Stimulated activated CD8-positive, alpha-beta memory T cell treated with anti-CD3 and anti-CD28 coated beads, Interleukin-2, amount 100 ng/mL, for 1 hour (primary cell): Measurements from ENCODE around the gene CNTROB.

ENCODE experiments used
- DNase-seq, 2 donors: peaks; one replicate each; pipeline ENCODE4 v3.0.0-alpha.2; 2020; ENCODE audit warnings: low read depth in 2 of 2

Gene CNTROB, protein sequence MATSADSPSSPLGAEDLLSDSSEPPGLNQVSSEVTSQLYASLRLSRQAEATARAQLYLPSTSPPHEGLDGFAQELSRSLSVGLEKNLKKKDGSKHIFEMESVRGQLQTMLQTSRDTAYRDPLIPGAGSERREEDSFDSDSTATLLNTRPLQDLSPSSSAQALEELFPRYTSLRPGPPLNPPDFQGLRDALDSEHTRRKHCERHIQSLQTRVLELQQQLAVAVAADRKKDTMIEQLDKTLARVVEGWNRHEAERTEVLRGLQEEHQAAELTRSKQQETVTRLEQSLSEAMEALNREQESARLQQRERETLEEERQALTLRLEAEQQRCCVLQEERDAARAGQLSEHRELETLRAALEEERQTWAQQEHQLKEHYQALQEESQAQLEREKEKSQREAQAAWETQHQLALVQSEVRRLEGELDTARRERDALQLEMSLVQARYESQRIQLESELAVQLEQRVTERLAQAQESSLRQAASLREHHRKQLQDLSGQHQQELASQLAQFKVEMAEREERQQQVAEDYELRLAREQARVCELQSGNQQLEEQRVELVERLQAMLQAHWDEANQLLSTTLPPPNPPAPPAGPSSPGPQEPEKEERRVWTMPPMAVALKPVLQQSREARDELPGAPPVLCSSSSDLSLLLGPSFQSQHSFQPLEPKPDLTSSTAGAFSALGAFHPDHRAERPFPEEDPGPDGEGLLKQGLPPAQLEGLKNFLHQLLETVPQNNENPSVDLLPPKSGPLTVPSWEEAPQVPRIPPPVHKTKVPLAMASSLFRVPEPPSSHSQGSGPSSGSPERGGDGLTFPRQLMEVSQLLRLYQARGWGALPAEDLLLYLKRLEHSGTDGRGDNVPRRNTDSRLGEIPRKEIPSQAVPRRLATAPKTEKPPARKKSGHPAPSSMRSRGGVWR

DNA sequence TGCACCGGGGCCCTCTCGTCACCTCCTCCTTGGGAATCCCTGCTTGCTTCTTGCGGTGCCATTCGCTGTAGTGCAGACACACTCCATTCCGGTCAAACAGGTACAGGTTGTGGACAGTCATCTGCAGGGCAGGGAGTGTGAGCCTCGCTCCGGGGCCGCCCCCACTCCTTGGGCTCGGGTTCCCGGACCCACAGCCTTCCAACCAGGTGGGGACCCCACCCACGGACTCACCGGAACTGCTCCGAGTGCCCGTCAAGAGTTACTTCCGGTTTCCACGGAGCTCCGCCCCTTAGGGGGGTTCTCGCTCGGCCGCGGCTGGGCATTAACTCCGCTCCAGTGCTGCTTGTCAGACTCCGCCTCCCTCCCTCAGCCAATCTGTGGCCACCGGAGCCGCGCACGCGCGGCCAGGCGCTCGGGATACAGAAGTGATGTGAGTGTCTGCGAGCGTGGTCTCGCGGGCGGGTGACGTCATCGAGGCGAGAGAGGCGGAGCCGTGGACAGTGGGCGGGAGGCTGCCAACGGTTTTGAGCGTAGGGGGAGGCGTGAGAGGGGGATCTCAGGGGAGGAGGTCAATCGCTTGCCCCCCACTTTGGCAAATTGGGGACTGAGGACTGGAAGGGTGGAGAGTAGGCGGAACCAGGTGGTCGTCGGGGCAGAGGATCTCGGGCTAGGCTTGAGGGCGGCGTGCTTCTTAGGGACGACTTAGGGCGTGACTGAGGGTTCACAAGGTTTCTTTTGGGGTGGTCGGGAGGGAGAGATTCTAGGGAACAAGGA is at the start of gene CNTROB, which contains the start of gene TRAPPC1:
Gene CNTROB, plus strand, starts transcription at position 498 of the 774 bp plus-strand sequence. CDS start 874 bp downstream, outside the sequence.
Gene TRAPPC1, minus strand, starts transcription at position 238 of the 774 bp plus-strand sequence. Its CDS starts 117 bp downstream, at position 121.
- DNase-seq, result peak; percentile 98 to 99

DNA sequence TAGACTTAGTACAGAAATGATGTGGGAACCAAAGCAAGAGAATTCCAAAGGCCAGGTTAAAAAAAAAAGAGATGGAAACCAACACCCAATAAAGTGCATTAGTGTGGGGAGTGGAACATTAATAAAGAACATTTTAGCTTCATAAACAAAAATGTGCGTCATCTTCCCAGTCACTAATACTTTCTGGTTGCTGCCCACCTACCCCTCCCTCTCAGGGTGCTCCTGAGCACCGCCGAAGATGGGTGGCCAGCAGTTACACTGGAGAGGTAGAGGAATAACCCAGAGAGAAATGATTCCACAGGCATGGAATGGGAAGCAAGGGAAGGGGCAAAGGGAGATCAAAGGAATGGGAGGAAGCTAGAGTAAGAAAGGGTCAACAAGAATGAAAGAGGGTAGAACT is 49.4 kb upstream of the CNTROB start:
- no peak for DNase-seq

DNA sequence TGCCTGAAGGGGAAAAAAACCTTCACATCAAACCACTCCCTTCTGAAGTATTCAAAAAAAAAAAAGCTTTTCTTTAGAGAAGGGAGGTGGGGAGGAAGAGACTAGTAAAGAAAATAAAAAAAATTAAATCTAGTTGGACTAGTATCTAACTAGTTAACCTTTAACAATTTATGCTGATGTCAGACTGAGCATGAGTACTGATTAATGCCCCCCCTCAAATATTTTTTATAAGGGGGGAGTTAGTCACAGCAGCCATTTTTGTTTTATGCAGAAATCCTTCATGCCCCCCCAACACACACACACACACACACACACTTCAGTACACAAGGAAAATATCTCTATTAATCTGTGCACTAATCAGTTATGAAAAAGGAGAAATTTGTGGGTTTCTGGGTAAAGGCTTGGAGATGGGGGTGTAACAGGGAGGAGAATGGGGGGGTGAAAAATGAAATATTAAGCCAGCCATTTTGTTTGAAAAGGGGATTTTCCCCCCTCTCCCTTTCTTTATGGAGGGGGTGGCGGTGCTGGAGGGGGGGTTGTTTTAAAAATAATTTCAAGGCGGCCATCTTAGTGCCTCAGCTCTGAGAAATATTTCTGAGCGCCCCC is 48.1 kb upstream of the CNTROB start:
- no peak for DNase-seq

DNA sequence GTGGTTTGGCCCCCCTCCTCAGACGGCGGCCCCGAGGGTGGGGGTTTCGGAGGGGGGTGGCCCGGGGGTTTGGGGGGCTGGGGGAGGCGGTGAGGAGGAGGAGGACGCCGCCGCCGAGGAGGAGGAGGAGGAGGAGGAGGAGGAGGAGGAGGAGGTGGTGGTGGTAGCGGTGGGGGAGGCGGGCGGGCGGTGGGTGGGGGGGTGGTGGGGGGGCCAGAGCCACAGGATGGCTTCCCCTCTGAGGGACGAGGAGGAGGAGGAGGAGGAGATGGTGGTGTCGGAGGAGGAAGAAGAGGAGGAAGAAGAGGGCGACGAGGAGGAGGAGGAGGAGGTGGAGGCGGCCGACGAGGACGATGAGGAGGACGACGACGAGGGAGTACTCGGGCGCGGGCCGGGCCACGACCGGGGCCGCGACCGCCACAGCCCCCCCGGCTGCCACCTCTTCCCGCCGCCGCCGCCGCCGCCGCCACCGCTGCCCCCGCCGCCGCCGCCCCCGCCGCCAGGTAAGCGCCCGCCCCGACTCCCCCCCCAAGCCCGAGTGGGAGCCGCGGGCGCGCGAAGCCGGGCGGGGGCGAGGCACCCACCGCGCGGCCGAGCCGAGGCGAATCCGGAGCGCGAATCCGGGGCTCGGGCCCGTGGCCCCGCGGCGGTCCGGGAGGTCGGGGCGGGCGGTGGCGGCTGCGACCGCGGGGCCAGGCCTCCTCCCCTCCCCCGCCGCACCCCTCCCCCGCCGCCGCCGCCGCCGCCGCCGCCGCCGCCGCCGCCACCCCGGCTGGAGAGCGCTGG is 47.2 kb upstream of the CNTROB start:
- peak; percentile 11 to 33 for DNase-seq

DNA sequence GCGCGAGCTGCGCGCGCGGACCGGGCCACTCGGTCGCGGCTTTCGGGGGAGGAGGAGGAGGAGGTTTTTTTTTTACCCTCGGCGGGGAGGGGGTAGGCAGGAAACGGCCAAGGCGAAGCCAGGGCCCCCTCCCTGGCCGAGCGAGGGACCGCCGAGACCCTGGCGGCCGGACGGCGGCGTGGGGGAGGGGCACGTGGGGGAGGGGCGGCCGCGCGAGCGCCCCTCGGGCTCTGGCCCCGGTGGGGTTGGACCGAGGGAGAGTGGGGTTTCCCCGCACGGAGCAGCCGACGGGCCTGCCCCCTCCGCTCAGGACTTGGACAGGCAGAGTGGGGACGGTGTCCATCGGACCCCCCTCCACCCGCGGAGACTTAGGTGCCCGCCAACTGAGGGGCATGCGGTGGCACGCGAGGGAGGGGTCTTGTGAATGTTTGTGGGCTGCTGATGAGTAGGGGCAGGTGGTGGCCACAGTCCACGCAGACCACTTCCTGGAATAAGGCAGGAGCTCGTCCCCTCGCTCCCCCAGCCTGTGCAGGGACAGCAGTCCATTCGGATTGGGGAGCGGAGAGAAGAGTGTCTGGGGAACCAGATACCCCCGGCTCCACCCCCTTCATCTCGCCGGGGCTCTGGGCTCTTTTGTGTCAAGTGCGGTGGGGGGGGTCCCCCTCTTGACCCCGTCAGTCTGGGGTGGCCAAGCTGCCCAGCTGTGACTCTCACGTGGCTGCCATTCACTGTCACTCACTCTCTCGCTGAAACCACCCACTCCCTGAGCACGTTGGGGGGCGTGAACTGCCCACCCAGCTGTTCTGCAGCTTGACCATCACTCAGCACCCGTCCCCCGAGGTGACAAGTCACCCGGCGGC is 46.4 kb upstream of the CNTROB start:
- DNase-seq, result peak; percentile 15 to 20

DNA sequence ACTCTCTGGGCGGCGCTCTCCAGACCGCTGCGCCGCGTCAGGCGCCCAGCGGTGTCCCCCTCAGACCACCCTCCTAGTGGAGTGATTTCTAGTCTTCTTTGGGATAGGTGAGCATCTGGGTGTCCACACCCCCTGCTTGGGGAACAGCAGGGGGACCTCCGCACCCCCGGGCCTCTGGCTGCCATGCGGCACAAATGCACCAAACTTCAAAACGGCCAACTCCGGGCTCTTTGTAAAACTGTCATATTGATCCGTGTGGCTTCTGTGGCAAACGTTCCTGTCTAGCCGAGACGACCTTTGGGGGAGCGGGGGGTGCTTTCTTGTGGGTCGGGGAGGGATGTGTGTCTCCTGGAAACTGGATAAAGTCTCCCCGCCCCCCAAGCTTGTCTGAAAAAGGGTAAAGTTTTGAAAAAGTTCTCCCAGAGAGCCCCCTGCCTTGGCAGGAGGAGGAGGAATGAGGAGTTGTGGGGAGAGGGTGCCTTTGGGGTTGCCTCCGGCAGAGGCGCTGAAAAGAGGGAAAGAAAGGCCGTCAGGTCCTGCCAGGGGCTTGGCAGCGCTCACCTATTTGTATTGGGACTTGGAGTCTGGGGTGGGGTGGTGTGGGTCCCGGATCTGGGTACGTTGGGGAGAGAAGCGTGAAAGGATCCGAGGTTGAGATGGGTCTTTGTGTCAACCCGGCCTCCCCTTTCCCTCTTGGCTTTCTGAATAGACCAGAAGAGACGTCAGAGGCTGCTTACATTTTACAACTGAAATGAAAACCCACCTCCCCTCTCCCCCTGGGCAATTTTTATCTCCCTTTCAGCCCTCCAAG is 45.6 kb upstream of the CNTROB start:
- peak; percentile 22 to 24 for DNase-seq

DNA sequence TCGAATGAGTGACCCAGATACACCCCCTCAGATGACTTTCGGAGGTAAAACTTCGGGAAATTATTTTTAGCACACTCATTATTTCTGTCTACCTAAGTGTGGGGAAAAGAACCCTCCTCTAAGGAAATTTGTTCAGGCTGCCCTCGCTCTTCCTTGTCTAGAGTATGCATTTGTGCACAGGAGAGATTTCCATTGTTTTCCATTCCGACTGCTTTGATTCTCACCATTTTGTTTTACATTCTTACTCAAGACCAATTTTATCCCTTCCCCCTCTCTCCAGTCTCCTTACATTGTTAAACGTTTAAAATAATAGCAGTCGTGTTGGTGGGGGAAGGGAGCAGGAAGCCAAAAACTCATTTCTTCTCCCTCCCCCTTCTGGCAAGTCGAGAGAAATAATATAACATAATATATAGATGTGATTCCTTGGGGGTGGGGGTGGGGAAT is 44.9 kb upstream of the CNTROB start:
- no peak for DNase-seq

DNA sequence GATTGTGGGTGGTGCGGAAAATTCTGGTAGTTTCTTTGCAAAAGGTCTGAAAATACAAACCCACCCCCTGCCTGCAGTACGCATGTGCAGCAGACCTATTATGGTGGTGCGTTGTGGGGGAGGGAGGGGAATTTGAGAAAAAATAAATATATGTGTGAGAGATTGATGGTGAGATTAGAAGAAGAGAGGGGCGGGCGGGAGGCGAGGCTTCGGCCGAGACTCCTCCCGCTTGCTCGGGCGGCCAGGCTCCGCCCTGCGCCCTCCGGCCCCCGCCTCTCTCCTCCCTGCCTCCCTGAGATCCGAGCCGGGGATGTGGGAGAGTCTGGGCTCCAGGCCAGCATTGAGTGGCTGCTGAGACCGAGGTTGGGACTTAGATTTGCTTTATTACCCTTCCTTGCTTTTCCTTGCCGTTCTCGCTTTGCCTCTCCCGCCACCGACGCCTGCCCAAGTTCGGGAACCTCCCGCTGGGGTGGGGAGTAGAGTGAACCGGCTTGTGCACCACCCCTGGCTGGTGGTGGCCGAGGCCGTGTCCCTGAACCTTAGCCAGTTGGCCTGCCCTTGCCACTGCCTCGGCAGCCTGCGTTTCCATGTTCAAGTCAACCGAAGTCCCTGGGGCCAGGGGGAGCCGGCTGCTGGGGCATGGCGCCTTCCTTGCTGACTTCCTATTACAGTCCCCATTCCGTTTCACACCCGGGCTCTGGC is 44.4 kb upstream of the CNTROB start:
- DNase-seq, result peak; percentile 67 to 79

DNA sequence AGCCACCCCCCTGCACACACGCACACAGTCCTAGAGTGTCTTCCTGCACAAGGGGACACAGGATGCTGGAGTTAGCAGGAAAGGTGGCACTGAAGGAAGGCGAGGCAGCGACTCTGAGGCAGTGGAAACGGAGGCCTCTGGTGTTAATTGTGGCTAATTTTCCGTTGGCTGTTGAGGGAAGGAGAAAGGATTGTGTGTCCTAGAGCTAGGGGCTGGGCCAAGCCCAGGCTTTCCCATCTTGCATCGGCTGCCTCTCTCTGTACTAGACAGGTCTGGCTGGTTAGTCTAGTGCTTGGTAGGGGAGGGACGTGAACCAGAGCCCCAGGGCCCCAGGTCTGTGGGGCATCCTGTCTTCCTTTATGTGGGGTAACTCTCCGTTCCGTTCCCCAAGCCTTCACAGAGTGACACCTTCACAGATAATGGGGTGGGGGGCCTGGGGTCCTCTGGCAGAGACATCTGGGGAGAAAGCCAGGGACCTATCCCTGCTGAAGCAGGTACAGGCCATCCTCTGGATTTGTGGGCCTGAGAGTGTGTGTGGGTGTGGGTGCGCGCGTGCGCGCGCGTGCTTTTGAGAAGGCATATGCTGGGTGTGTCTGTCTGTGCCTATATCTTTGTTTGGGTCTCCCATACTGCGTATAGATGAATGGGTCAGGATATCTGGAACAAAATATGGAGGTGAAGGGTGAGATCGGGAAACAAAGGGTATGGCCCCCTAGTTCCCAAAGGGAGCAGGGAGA is 43.7 kb upstream of the CNTROB start, which contains the start of gene CHD3:
Gene CHD3, plus strand, starts transcription at position 606 of the 737 bp plus-strand sequence. CDS start 212 bp downstream, outside the sequence.
- DNase-seq, result peak in 1 of 2 donors; percentile 24

DNA sequence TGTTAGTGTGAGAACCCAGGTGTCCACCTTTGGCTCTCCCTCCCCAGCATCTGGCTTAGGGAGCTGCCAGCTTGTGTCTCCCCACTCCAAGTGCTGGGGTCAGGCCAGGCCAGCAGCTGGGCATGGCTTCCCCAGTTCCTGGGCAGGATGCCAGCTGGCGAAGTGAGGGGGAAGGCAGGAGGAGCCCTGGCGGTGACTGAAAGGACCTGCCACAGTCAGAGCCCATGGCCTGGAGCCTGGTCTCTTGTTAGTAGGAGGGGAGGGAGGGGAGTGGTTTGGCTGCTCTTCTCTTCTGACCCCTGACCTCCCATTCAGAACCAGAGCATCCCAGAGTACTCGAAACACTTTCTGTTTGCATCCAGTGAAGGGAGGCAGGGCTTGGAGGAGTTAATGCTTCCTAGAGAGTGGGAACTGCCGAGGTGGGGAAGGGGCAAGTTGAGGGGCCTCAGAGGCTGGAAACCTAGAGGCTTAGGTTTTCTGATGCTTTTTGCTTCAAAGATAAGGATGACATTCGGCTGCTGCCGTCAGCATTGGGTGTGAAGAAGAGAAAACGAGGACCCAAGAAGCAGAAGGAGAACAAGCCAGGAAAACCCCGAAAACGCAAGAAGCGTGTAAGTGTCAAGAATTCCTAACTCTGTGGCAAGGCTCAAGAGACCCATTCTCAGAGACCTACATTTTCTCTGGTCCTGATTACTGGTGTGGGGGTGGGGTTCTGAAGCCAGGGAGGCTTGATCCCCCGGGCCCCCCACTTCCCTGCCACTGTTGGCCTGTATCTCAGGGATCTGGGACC is 42.6 kb upstream of the CNTROB start:
- no peak for DNase-seq

DNA sequence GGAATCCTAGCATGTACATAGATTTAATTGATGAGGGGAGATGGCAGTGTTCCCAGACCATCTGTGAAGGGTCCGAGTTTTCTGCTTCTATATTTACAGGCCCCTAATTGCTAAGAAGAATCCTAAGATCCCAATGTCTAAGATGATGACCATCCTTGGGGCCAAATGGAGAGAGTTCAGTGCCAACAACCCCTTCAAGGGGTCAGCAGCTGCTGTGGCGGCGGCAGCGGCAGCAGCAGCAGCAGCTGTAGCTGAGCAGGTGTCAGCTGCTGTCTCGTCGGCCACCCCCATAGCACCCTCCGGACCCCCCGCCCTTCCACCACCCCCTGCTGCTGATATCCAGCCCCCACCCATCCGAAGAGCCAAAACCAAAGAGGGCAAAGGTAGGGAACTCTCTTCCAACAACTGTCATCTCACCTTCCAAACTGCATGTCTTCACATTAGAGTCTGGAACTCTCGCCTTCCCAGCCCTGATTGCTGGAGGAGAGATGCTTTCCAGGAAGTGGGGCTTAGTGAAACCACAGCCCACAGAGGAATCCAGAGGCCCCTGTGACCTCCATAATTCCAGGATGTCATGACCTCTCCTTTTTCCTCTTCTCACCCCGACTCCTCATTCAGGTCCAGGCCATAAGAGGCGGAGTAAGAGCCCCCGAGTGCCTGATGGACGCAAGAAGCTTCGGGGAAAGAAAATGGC is 38.7 kb upstream of the CNTROB start:
- DNase-seq, result no peak

DNA sequence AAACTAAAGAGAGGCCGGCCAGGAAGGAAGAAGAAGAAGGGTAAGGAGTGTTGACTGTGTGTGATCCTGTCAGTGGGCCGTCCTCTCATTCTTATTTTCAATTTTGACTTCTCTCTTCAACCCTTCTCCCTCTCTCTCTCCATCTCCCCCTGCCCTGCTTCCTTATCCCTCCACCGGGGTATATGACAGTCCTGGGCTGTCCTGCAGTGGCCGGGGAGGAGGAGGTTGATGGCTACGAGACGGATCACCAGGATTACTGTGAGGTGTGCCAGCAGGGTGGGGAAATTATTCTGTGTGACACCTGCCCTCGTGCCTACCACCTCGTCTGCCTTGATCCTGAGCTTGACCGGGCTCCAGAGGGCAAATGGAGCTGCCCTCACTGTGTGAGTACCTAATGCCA is 37.8 kb upstream of the CNTROB start:
- DNase-seq, result no peak

DNA sequence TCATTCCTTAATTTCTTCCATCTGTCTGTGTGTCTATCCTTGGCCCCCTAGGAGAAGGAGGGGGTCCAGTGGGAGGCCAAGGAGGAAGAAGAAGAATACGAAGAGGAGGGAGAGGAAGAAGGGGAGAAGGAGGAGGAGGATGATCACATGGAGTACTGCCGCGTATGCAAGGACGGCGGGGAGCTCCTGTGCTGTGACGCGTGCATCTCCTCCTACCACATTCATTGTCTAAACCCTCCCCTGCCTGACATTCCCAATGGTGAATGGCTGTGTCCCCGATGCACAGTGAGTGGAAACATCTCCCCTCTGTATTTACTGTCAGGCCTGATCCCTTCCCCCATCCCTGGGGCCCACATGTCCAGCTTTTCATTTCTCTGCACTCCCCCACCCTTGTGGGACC is 37.1 kb upstream of the CNTROB start:
- DNase-seq, result no peak

DNA sequence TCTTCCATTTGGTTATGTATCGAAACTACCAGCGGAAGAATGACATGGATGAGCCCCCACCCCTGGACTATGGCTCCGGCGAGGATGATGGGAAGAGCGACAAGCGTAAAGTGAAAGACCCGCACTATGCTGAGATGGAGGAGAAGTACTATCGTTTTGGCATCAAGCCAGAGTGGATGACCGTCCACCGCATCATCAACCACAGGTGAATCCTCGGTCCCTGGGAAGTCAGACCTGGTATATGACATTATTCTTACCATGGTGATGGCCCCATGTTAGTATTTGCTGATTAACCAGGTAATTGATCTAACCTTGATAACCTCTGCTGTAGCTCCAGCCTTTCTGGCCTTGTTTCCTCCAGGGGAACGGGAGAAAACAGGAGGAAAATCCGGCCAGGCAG is 34.9 kb upstream of the CNTROB start:
- no peak for DNase-seq

DNA sequence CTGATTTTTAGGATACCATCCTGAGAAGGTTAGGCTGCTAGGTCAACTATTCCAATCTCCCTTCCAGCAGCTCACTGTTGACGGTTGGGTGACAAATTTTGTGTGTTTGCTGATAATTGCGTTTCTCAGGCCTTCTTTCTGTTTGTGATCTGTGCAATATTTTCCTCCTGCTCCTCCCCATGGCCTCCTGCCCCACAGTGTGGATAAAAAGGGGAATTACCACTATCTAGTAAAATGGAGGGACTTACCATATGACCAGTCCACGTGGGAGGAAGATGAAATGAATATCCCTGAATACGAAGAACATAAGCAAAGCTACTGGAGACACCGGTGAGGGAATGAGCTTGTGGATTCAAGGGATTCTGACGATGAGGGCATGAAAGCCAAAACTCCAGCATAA is 34.2 kb upstream of the CNTROB start:
- DNase-seq, result no peak
